HG02571 (cell line): ENCODE measurements around the gene KMT2C.
"Not testable (repeated sequence)": the region's sequence is repeated elsewhere in the genome, so short reads cannot be mapped to it uniquely, and the experiment has no call there.

Experiments used
- ATAC-seq: cut with Tn5 transposase; IDR thresholded peaks from one replicate; pipeline ENCODE4 v1.9.1; 2021; ENCODE audit warnings: mild to moderate bottlenecking, moderate library complexity; ENCODE audit not compliant: unreplicated experiment

Gene KMT2C

DNA sequence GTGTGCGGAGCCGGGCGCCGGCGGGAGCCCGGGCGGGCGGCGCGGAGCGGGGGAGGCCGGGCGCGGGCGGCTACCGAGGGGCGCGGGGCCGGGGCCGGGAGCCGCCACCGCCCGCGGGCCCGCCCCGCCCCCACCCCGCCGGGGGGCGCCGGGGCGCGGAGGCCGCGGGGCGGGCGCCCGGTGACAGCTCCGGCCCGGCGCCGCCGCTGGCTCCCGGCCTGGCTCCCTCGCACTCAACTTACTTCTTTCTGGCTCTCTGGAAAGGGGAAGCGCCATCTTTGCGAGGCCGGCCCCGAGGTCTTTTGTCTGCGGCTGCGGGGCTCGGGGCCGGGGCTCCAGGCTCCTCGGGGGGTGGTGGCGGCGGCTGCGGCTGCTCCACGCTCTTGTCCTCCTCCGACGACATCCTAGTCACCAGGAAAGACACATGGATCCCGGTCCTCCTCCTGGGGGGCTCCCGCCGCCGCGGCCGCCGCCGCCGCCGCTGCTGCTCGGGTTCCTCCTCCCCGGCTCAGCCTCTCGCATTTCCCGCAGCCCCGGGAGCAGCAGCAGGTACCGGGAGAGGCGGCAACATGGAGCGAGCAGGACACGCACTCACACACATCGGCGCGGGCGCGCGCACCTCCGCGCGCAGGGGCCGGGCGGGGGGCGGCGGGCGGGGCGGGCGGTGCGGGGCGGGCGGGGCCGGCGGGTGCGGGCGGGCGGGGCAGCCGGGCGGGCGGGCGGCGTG, at the start of gene KMT2C:
Gene KMT2C (minus strand): TSS at position 620 of the 727 bp plus-strand sequence. CDS start 217 bp downstream, at position 403.
- peak; percentile 20 for ATAC-seq

DNA sequence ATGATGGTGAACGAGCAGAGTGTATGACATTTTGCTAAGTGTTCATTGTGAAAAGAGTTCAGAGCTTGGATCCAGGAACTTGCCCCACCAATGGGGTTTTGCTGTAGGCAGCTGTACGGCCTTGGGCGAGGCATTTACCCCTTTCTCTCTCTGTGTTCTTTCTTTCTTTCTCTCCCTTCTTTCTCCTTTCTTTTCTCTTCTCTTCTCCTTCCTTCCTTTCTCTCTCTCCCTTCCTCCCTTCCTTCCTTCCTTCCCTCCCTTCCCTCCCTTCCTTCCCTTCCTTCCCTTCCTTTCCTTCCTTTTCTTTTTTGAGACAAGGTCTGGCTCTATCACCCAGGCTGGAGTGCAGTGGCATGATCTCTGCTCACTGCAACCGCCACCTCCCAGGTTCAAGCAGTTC, 45.3 kb upstream of the KMT2C start:
- no peak for ATAC-seq

DNA sequence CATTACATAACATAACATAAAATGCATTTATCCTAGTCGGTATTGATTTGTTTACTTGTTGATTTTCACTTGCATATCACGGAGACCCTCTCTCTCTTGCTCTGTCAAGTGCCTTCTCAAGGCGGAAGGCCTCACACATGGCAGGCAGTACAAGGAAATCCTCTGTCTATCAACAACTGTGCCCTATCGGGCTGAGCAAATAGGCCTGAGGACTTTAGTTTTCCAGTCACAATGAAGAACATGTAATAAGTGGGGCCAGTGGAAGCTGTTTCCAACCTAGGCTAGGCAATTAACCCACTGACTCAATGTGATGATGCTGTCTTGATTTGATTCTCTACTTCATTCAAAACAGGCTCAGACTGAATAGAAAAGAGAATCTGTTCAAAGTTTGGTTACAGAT, 44.9 kb upstream of the KMT2C start:
- no peak for ATAC-seq

GRCh38 chr7:152479595-152479994, 43.8 kb upstream of the KMT2C start:
- ATAC-seq = no peak

DNA sequence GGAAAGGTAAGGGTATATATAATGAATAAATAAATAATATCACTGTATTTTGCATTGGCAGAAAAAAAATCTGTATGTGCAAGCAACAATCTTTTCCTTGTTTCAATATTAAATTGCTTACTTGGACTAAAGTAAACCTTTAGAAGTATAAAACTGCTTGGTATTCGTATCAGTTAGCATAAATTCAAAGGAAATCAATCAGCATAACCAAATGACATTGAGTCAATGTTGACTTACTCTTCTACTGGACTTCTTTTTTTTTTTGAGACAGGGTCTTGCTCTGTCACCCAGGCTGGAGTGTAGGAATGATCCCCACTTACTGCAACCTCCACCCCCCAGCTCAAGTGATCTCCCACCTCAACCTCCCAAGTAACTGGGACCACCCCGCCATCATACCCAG, 42.3 kb upstream of the KMT2C start:
- ATAC-seq = no peak

GRCh38 chr7:152477079-152477478, 41.3 kb upstream of the KMT2C start:
- no peak for ATAC-seq

DNA sequence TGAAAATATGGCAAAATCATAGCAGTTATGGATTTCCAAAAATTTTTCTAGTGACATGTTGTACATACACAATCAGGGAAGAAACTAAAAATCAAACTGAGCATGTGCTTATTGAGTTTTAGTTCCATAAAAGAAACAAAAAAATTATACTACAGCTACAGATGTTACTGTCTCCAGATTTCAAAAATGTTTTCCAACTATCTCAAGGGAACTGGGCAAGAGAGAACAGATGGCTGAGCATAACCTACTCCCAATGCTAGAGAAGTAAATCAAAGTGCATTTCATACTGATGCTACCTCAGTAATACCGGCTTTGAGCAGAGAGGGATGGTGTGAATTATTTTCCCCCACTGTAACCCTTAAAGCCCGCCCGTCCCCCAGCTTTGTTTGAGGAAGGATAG, 40.7 kb upstream of the KMT2C start:
- ATAC-seq = no peak

DNA sequence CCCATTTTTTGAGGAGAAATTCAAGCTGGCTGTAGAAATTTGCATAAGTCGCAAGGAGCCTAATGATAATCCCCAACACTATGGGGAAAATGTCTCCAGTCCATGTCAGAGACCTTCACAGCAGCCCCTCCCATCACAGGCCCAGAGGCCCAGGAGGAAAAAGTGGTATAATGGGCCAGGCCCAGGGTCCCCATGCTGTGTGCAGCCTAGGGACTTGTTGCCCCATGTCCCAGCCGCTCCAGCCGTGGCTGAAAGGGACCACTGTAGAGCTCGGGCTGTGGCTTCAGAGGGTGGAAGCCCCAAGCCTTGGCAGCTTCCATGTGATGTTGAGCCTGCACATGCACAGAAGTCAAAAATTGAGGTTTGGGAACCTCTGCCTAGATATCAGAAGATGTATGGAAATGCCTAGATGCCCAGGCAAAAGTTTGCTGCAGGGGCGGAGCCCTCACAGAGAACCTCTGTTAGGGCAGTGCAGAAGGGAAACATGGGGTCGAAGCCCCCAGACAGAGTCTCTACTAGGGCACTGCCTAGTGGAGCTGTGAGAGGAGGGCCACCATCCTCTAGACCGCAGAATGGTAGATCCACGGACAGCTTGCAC, 35.3 kb upstream of the KMT2C start:
- not testable (repeated sequence) for ATAC-seq

DNA sequence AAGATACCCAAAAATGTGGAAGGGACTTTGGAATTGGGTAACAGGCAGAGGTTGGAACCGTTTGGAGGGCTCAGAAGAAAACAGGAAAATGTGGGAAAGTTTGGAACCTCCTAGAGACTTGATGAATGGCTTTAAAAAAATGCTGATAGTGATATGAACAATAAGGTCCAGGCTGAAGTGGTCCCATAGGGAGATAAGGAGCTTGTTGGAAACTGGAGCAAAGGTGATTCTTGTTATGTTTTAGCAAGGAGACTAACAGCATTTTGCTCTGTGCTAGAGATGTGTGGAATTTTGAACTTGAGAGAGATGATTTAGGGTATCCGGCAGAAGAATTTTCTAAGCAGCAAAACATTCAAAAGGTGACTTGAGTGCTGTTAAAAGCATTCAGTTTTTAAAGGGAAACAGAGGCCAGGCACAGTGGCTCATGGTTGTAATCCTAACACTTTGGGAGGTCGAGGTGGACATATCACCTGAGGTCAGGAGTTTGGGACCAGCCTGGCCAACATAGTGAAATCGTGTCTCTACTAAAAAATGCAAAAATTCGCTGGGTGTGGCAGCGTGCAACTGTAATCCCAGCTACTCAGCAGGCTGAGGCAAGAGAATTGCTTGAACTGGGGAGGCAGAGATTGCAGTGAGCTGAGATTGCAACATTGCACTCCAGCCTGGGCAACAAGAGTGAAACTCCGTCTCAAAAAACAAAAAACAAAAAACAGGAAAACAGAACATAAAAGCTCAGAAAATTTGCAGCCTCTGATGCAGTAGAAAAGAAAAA, 34.6 kb upstream of the KMT2C start:
- ATAC-seq = not testable (repeated sequence)

DNA sequence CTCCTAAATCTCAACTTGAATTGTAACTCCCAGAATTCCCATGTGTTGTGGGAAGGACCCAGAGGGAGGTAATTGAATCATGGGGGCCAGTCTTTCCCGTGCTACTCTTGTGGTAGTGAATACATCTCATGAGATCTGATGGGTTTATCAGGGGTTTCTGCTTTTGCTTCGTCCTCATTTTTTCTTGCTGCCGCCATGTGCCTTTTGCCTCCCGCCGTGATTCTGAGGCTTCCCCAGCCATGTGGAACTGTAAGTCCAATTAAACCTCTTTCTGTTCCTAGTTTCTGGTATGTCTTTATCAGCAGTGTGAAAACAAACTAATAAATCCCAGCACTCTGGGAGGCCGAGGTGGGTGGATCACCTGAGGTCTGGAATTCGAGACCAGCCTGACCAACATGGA, 33.8 kb upstream of the KMT2C start:
- ATAC-seq = not testable (repeated sequence)

GRCh38 chr7:152467225-152467624, 31.4 kb upstream of the KMT2C start:
- no peak for ATAC-seq

DNA sequence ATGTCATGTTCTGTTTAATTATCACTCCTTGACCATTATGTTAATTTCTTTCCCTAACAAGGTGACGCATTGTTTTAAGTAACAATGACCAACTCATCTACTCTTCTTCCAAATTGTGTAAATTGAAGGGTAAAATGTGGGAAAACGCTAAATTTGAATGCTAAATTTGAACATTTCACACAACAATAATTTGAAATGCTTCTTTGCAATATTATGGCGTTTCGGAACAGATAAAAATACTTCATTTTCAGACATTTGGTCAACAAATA, 29.2 kb upstream of the KMT2C start:
- ATAC-seq = no peak

- peak; percentile 34 for ATAC-seq
These were observed 28.7 kb upstream of the KMT2C start for GRCh38 chr7:152464312-152465118.

- ATAC-seq = peak; percentile 86
These were observed 28.0 kb upstream of the KMT2C start for GRCh38 chr7:152463709-152464311.

DNA sequence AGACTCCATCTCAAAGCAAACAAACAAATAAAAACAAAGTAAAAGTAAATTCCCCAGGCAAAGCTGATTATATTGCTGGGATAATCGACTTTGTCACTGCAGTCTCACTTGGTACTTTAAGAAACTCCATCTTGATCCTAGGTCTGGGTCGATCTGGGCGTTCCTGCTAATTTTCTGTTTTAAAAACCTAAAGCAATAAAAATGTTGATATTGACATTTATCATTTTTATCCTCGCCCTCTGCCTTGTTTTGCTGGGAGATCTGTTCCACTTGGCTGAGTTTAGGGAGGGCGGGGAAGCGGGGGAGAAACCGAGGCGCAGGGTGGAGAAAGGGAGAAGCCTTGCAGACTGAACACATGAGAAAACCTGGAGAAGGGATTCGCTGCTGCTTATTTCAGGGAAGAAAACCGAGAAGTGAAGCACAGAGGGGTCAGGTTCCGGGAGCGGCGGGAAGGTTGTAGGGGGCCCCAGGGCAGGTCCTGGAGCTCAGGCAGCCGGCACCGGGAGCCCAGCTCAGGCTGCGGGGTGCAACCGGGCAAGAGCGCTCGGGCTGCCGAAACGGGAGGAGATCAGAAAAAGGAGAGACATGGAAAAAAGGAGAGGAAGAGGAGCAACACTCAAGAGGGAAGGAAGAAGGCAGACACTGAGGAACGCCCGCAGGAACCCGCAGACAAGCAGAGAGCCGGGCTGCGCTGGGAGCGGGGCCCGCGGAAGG, 27.3 kb upstream of the KMT2C start:
- peak; percentile 21 for ATAC-seq

DNA sequence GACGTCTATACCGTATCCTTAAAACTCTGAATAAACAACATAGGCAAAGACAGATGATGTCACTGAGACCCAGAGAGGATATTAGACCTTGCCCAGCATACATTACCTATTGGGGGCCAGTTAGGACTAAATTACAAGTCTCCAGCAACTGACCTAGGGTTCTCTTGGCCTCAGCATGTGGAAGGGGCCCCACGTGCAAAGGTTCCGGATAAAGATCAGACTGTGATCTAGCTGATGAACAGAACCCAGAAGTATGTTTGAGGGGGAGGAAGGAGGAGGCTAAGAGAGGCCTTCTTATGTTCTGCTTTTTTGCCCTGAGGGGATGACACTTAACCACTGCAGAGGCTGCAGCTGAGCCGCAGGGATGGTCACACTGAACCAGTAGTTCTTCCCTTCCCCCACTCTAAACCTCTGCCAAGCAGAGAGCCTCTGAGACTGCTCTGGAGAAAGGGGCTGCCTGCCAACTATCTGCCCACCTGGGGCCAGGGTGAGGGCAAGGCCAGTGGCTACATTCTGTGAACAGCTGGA, 24.0 kb upstream of the KMT2C start:
- no peak for ATAC-seq

- ATAC-seq = no peak
These were observed 15.6 kb upstream of the KMT2C start for GRCh38 chr7:152451356-152451755.

DNA sequence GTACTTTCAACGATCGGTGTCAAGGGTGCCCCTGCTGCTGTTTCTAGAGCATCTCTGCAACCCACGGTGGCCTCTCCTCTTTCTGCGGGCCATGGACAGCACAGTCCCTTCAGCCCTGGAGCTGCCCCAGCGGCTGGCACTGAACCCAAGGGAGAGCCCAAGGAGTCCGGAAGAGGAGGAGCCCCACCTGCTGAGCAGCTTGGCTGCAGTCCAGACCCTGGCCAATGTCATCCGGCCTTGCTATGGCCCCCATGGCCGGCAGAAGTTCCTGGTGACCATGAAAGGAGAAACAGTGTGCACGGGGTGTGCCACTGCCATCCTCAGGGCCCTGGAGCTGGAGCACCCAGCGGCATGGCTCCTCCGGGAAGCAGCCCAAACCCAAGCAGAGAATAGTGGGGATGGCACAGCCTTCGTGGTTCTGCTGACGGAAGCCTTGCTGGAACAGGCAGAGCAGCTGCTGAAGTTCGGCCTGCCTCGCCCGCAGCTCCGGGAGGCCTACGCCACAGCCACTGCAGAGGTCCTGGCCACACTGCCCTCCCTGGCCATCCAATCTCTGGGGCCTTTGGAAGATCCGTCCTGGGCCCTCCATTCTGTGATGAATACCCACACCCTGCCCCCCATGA, 9.7 kb upstream of the KMT2C start:
- not testable (repeated sequence) for ATAC-seq

DNA sequence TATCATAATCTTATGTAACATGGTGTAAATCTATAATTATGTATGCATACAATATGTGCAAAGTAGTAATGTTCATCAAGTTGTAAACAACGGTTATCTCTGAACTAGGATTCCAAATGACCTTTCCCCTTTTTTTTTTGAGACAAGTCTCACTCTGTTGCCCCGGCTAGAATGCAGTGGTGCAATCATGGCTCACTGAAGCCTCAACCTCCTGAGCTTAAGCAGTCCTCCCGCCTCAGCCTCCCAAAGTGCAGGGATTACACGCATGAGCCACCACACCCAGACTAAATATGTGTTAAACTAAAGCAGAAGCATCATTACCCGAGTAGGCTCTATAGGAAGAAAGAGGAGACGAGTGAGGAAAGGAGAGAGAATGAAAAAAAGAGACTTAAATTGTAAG, 7.8 kb upstream of the KMT2C start:
- no peak for ATAC-seq
